HEK293 (cell line): ENCODE data around the gene LRRC47.

Source experiments
- CTCF ChIA-PET: fragments of 350-600 bp; formaldehyde crosslinking; extraction: SDS; loops from one replicate; lab custom pipeline; 2021; ENCODE audit warnings: antibody characterized with exemption; lab: Yijun Ruan, JAX
- POLR2A ChIA-PET: fragments of 300-600 bp; formaldehyde crosslinking; extraction: SDS; loops from one replicate; lab custom pipeline; 2020; ENCODE audit warnings: antibody characterized with exemption, inconsistent platforms; lab: Yijun Ruan, JAX
- H3K27ac ChIP-seq: fragments of 200-500 bp; sonication (Bioruptor generic); 2 replicates; pipeline ENCODE4 v1.5.1; 2014; ENCODE audit warnings: low read depth, low read length, control low read depth, inconsistent platforms; ENCODE audit errors: extremely low read depth
- H3K36me3 ChIP-seq, 2 experiments: fragments of 200-500 bp in 1 of 2; sonication (Bioruptor generic) in 1 of 2; 1 replicate in 1 of 2; 2 replicates in 1 of 2; pipeline ENCODE4 v1.5.1; 2014 to 2017; ENCODE audit warnings: inconsistent platforms in 2 of 2, low read length in 2 of 2; ENCODE audit not compliant: control insufficient read depth in 2 of 2, insufficient read depth in 1 of 2
- H3K4me1 ChIP-seq: fragments of 200-500 bp; sonication (Bioruptor generic); 2 replicates; pipeline ENCODE4 v1.5.1; 2014; ENCODE audit warnings: mild to moderate bottlenecking, low read length, inconsistent platforms; ENCODE audit not compliant: control insufficient read depth, insufficient read depth
- H3K4me3 ChIP-seq: 2 replicates; pipeline ENCODE4 v1.5.1; 2011; ENCODE audit warnings: low read depth, mild to moderate bottlenecking, control low read depth, low read length, moderate library complexity
- H3K9me3 ChIP-seq: fragments of 200-500 bp; sonication (Bioruptor generic); 2 replicates; pipeline ENCODE4 v1.5.1; 2014; ENCODE audit warnings: low read depth, low read length, inconsistent platforms; ENCODE audit not compliant: control insufficient read depth, insufficient read depth
- KLF9 ChIP-seq: fragments of 450-650 bp; formaldehyde crosslinking; IDR thresholded peaks from 2 replicates; pipeline ENCODE4 v1.5.1; 2016; ENCODE audit warnings: missing biosample characterization, missing genetic modification characterization, low read depth
- MEIS1 ChIP-seq: sonication (generic); formaldehyde crosslinking; IDR thresholded peaks from 2 replicates; pipeline ENCODE4 v1.8.1; 2022; ENCODE audit warnings: missing genetic modification reagents, mild to moderate bottlenecking, borderline replicate concordance
- REPIN1 ChIP-seq: fragments of 450-650 bp; formaldehyde crosslinking; IDR thresholded peaks from 2 replicates; pipeline ENCODE4 v1.5.1; 2017; ENCODE audit warnings: missing biosample characterization, missing genetic modification characterization, low read depth
- SP2 ChIP-seq: fragments of 450-650 bp; formaldehyde crosslinking; IDR thresholded peaks from 2 replicates; pipeline ENCODE4 v1.5.1; 2016; ENCODE audit warnings: missing biosample characterization, missing genetic modification characterization
- SP3 ChIP-seq: fragments of 450-650 bp; formaldehyde crosslinking; IDR thresholded peaks from 2 replicates; pipeline ENCODE4 v1.5.1; 2016; ENCODE audit warnings: missing biosample characterization, missing genetic modification characterization
- ZNF132 ChIP-seq: fragments of 450-650 bp; formaldehyde crosslinking; IDR thresholded peaks from 2 replicates; pipeline ENCODE4 v1.5.1; 2017; ENCODE audit warnings: missing biosample characterization, missing genetic modification characterization, borderline replicate concordance
- ZNF138 ChIP-seq: fragments of 450-650 bp; formaldehyde crosslinking; IDR thresholded peaks from 2 replicates; pipeline ENCODE4 v1.5.1; 2016; ENCODE audit warnings: missing biosample characterization, missing genetic modification characterization, borderline replicate concordance
- ZNF174 ChIP-seq: fragments of 450-650 bp; formaldehyde crosslinking; IDR thresholded peaks from 2 replicates; pipeline ENCODE4 v1.5.0; 2017; ENCODE audit warnings: missing biosample characterization, mild to moderate bottlenecking, missing genetic modification characterization
- ZNF214 ChIP-seq: fragments of 450-650 bp; formaldehyde crosslinking; IDR thresholded peaks from 2 replicates; pipeline ENCODE4 v1.5.1; 2017; ENCODE audit warnings: missing biosample characterization, mild to moderate bottlenecking, missing genetic modification characterization, borderline replicate concordance
- ZNF223 ChIP-seq: fragments of 450-650 bp; formaldehyde crosslinking; IDR thresholded peaks from 2 replicates; pipeline ENCODE4 v1.5.1; 2016; ENCODE audit warnings: missing biosample characterization, missing genetic modification characterization
- ZNF416 ChIP-seq: fragments of 450-650 bp; formaldehyde crosslinking; IDR thresholded peaks from 2 replicates; pipeline ENCODE4 v1.5.1; 2016; ENCODE audit warnings: missing biosample characterization, missing genetic modification characterization
- ZNF48 ChIP-seq: fragments of 450-650 bp; formaldehyde crosslinking; IDR thresholded peaks from 2 replicates; pipeline ENCODE4 v1.5.1; 2016; ENCODE audit warnings: missing biosample characterization, missing genetic modification characterization
- ZNF501 ChIP-seq: fragments of 450-650 bp; formaldehyde crosslinking; IDR thresholded peaks from 2 replicates; pipeline ENCODE4 v1.5.1; 2016; ENCODE audit warnings: missing biosample characterization, missing genetic modification characterization
- ZNF518A ChIP-seq: fragments of 450-650 bp; formaldehyde crosslinking; conservative IDR thresholded peaks from 2 replicates; pipeline ENCODE4 v1.5.1; 2016; ENCODE audit warnings: low read depth, missing biosample characterization, missing genetic modification characterization
- ZNF530 ChIP-seq: fragments of 450-650 bp; formaldehyde crosslinking; IDR thresholded peaks from 2 replicates; pipeline ENCODE4 v1.5.1; 2016; ENCODE audit warnings: low read depth, missing biosample characterization, missing genetic modification characterization
- ZNF561 ChIP-seq: fragments of 450-650 bp; IDR thresholded peaks from 2 replicates; pipeline ENCODE4 v1.5.1; 2018; ENCODE audit warnings: missing biosample characterization, missing genetic modification characterization, borderline replicate concordance
- ZNF600 ChIP-seq: fragments of 450-650 bp; formaldehyde crosslinking; IDR thresholded peaks from 2 replicates; pipeline ENCODE4 v1.5.1; 2016; ENCODE audit warnings: missing biosample characterization, missing genetic modification characterization
- ZNF660 ChIP-seq: fragments of 450-650 bp; IDR thresholded peaks from 2 replicates; pipeline ENCODE4 v1.5.1; 2018; ENCODE audit warnings: missing biosample characterization, mild to moderate bottlenecking, missing genetic modification characterization
- ZNF677 ChIP-seq: fragments of 450-650 bp; IDR thresholded peaks from 2 replicates; pipeline ENCODE4 v1.5.0; 2018; ENCODE audit warnings: missing biosample characterization, mild to moderate bottlenecking, missing genetic modification characterization, moderate library complexity
- ZXDB ChIP-seq: fragments of 450-650 bp; formaldehyde crosslinking; IDR thresholded peaks from 2 replicates; pipeline ENCODE4 v1.5.1; 2016; ENCODE audit warnings: missing biosample characterization, missing genetic modification characterization

The LRRC47 gene

GRCh38 chr1:3785456-3786157 is 10.7 kb downstream of the LRRC47 start:
- CTCF ChIA-PET = interaction anchor here (1.2 to 1.9 kb wide), 3 partner anchors 10 to 333 kb away, joined by 3 to 11 read pairs (median 4); no protein-coding TSS in a partner anchor
- H3K9me3 ChIP-seq = no peaks in the 10 kb centered on the region
- peaks cover 33 to 100% of the 10 kb centered on the region in 2 experiments for H3K36me3 ChIP-seq
- no peak overlapping the region for H3K27ac ChIP-seq
- H3K4me1 ChIP-seq = no peaks in the 10 kb centered on the region
- no peak overlapping the region for H3K4me3 ChIP-seq
- TF ChIP-seq ZNF660 (tag by site-specific recombination) (0 out of 2 replicates have a peak, but pooled peaks have one; percentile 16), MEIS1 (CRISPR knock-in tag) (no peak), ZNF132 (tag by site-specific recombination) (no peak)
- POLR2A ChIA-PET = interaction anchor here (1.7 kb wide), 1 partner anchor 11 kb away, joined by 5 read pairs; the partner anchor contains the start of gene LRRC47

DNA sequence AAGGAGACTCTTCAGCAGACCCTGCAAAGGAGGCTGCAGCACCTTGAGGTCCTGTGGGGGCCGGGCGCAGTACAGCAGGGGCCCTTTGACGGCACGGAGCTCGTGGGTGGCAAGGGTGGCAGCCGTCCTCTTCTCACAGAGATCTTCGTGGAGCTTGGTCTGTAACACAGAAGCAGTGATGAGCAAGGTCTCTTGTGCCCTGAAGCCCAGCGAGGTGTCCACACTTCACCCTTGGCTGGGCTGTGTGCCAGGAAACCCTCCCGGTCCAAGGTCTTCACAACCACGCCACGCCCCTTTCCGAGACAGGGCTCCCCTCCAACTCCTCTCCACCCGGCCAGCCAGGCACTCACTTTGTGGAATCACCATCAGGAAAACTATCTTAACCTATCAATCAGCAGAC is 11.3 kb downstream of the LRRC47 start:
- Histone ChIP-seq H3K4me3 (no peak overlapping the region), H3K36me3 (peaks cover 33 to 100% of the 10 kb centered on the region in 2 experiments), H3K27ac (no peak overlapping the region), H3K9me3 (no peaks in the 10 kb centered on the region), H3K4me1 (no peaks in the 10 kb centered on the region)
- POLR2A ChIA-PET = interaction anchor here (1.1 to 1.7 kb wide), 2 partner anchors 11 kb away, joined by 3 to 5 read pairs; partner anchors contain the start of gene LRRC47
- no peak for TF ChIP-seq REPIN1 (tag by site-specific recombination)
- no peak for TF ChIP-seq ZNF138 (tag by site-specific recombination)
- TF ChIP-seq ZNF223 (tag by site-specific recombination) = no peak
- 0 out of 2 replicates have a peak, but pooled peaks have one; percentile 26 for TF ChIP-seq KLF9 (tag by site-specific recombination)
- TF ChIP-seq ZNF501 (tag by site-specific recombination) = no peak
- no peak for TF ChIP-seq ZNF416 (tag by site-specific recombination)
- TF ChIP-seq ZNF48 = no peak
- CTCF ChIA-PET = interaction anchor here (1.2 to 1.9 kb wide), 3 partner anchors 9 to 332 kb away, joined by 3 to 11 read pairs (median 4); no protein-coding TSS in a partner anchor

DNA sequence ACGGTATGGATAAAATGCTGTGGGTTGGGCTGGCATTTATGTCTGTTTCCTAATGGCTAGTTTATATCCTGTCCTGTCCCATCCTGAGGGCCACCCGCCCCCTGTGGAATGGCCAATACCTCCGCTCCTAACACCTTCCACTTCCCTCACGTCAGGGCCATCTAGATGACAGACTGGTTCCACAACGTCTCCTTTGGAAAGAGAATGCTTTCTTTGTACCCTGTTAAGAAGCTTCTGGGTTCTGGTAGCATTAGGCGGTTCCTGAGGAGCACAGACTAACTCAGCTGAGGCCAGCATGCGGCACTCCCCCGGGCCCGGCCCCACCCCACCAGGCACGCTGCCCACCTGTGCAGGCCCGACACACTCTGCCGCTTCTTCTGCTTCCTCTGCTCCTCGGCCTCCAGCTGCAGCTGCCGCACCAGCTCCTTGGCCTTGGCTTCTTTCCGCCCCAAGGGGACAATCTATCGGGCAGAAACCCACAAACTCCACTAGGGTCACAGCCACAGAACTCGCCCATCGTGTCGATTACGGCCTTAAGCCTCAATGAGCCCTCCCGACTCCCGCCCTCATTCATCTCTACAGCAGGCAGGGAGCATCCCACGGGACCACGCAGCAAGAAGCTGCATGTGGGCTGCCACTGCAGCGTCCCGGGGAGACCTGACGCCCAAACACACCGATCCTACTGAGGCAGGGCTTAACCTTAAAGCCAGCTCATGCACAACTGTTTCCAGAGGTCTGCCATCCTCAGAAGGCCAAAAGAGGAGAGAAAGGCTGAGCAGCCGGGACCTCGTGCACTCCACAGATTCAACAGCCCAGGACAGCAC is 12.4 kb downstream of the LRRC47 start:
- ChIA-PET POLR2A (interaction anchor here (1.1 kb wide), 1 partner anchor 10 kb away, joined by 3 read pairs; no protein-coding TSS in a partner anchor), CTCF (no interaction called here)
- Histone ChIP-seq H3K9me3 (no peaks in the 10 kb centered on the region), H3K4me3 (no peak overlapping the region), H3K36me3 (peaks cover 33 to 100% of the 10 kb centered on the region in 2 experiments), H3K4me1 (no peaks in the 10 kb centered on the region), H3K27ac (no peak overlapping the region)
- 0 out of 2 replicates have a peak, but pooled peaks have one; percentile 6 for TF ChIP-seq ZNF600 (tag by site-specific recombination)
- TF ChIP-seq ZNF530 (tag by site-specific recombination) = no peak
- no peak for TF ChIP-seq SP2 (tag by site-specific recombination)

DNA sequence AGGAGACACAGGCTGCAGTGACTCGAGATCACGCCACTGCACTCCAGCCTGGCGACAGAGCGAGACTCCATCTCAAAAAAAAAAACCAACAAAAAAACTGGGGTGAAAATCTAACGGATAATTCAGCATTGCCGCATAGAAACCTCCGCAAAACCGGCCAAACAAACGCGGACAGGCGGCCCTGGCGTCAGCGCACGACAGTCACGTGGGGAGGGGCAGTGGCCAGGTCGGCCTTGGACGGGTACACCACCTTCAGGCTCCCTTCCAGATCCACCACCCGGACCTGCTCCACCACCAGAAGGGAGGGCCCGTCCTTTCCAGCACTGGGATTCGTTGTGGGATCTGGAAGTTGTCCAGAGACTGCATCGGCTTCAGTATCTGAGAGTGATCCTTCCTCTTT is 15.4 kb downstream of the LRRC47 start:
- H3K27ac ChIP-seq = no peak overlapping the region
- CTCF ChIA-PET = interaction anchor here (1.2 kb wide), 1 partner anchor 57 kb away, joined by 4 read pairs; no protein-coding TSS in a partner anchor
- no peaks in the 10 kb centered on the region for H3K9me3 ChIP-seq
- POLR2A ChIA-PET = no interaction called here
- no peak overlapping the region for H3K4me3 ChIP-seq
- no peaks in the 10 kb centered on the region for H3K4me1 ChIP-seq
- peaks cover 25 to 81% of the 10 kb centered on the region in 2 experiments for H3K36me3 ChIP-seq
- TF ChIP-seq MEIS1 (CRISPR knock-in tag) (no peak), SP3 (no peak), ZNF518A (no peak), ZNF214 (tag by site-specific recombination) (no peak), ZXDB (tag by site-specific recombination) (no peak), ZNF677 (tag by site-specific recombination) (no peak), ZNF561 (no peak), ZNF174 (tag by site-specific recombination) (no peak)
